Liver (tissue), 9 donors: ENCODE results near the gene CEMIP. TPM values are rescaled to one million over a fixed set of nuclear protein-coding genes. Genes with fewer than 3 reads are reported as not detected.

Experiments used
- DNase-seq: peaks from one replicate; pipeline ENCODE4 v3.0.0-alpha.2; 2017; ENCODE audit warnings: low spot score
- H3K27ac ChIP-seq, 2 donors: one replicate each; pipeline ENCODE4 v1.7.0; 2013; ENCODE audit warnings: inconsistent platforms in 2 of 2, low read length in 2 of 2, control low read depth in 1 of 2, low read depth in 1 of 2, mild to moderate bottlenecking in 1 of 2
- H3K27me3 ChIP-seq, 4 donors: one replicate each; pipeline versions ENCODE4 v1.6.1 to v1.7.0; 2013; ENCODE audit warnings: low read length in 3 of 4, inconsistent platforms in 1 of 4, mild to moderate bottlenecking in 1 of 4, moderate library complexity in 1 of 4; ENCODE audit not compliant: control insufficient read depth in 4 of 4, insufficient read depth in 4 of 4
- H3K36me3 ChIP-seq, 4 donors: one replicate each; pipeline versions ENCODE4 v1.6.1 to v1.7.0; 2013; ENCODE audit warnings: low read length in 3 of 4, mild to moderate bottlenecking in 3 of 4, low read depth in 1 of 4, moderate library complexity in 1 of 4; ENCODE audit not compliant: control insufficient read depth in 4 of 4, insufficient read depth in 3 of 4
- H3K4me1 ChIP-seq, 4 donors: one replicate each; pipeline versions ENCODE4 v1.6.1 to v1.7.0; 2013; ENCODE audit warnings: low read length in 3 of 4, mild to moderate bottlenecking in 3 of 4, moderate library complexity in 1 of 4; ENCODE audit not compliant: control insufficient read depth in 4 of 4, insufficient read depth in 4 of 4
- H3K4me3 ChIP-seq, 3 donors: one replicate each; pipeline versions ENCODE4 v1.6.1 to v1.7.0; 2013; ENCODE audit warnings: low read length in 3 of 3, control low read depth in 1 of 3, low read depth in 1 of 3, mild to moderate bottlenecking in 1 of 3
- H3K9ac ChIP-seq, 2 donors: one replicate each; pipeline ENCODE4 v1.7.0; 2013; ENCODE audit warnings: low read length in 2 of 2, mild to moderate bottlenecking in 2 of 2, moderate library complexity in 2 of 2, control low read depth in 1 of 2, low read depth in 1 of 2
- H3K9me3 ChIP-seq, 4 donors: one replicate each; pipeline versions ENCODE4 v1.6.1 to v1.7.0; 2013; ENCODE audit warnings: low read length in 3 of 4; ENCODE audit not compliant: control insufficient read depth in 4 of 4
- EGR1 ChIP-seq, 2 donors: IDR thresholded peaks; 2 replicates each; pipeline ENCODE4 v1.6.1; 2016 to 2018; ENCODE audit warnings: antibody characterized with exemption in 2 of 2, low read depth in 2 of 2
- FOXA1 ChIP-seq: IDR thresholded peaks from 2 replicates; pipeline ENCODE4 v1.6.1; 2016; ENCODE audit warnings: antibody characterized with exemption
- FOXA2 ChIP-seq: IDR thresholded peaks from 2 replicates; pipeline ENCODE4 v1.6.1; 2016; ENCODE audit warnings: antibody characterized with exemption
- HNF4A ChIP-seq, 2 donors: conservative IDR thresholded peaks; 2 replicates each; pipeline ENCODE4 v1.6.1; 2016; ENCODE audit warnings: antibody characterized with exemption in 2 of 2, mild to moderate bottlenecking in 2 of 2
- HNF4G ChIP-seq: IDR thresholded peaks from 2 replicates; pipeline ENCODE4 v1.6.1; 2016; ENCODE audit warnings: antibody characterized with exemption
- JUND ChIP-seq, 2 donors: IDR thresholded peaks; 2 replicates each; pipeline ENCODE4 v1.6.1; 2016; ENCODE audit warnings: antibody characterized with exemption in 2 of 2
- NR2F2 ChIP-seq: IDR thresholded peaks from 2 replicates; pipeline ENCODE4 v1.6.1; 2016; ENCODE audit warnings: antibody characterized with exemption
- RAD21 ChIP-seq, 2 donors: IDR thresholded peaks; 2 replicates each; pipeline ENCODE4 v1.6.1; 2016; ENCODE audit warnings: antibody characterized with exemption in 2 of 2, mild to moderate bottlenecking in 2 of 2
- REST ChIP-seq: IDR thresholded peaks from 2 replicates; pipeline ENCODE4 v1.6.1; 2016; ENCODE audit warnings: antibody characterized with exemption, mild to moderate bottlenecking
- RXRA ChIP-seq, 2 donors: IDR thresholded peaks; 2 replicates each; pipeline ENCODE4 v1.6.1; 2017 to 2018; ENCODE audit warnings: antibody characterized with exemption in 2 of 2, mild to moderate bottlenecking in 1 of 2
- SP1 ChIP-seq: IDR thresholded peaks from 2 replicates; pipeline ENCODE4 v1.6.1; 2018; ENCODE audit warnings: antibody characterized with exemption, mild to moderate bottlenecking
- TAF1 ChIP-seq: conservative IDR thresholded peaks from 2 replicates; pipeline ENCODE4 v1.6.1; 2016; ENCODE audit warnings: antibody characterized with exemption, mild to moderate bottlenecking
- ZBTB33 ChIP-seq: IDR thresholded peaks from 2 replicates; pipeline ENCODE4 v1.6.1; 2016; ENCODE audit warnings: antibody characterized with exemption
- WGBS: extraction: QIAGEN DNeasy Blood & Tissue Kit; methylation state at CpG from one replicate; pipeline ENCODE4 v1.1.7; 2013; 5-methylcytosine and 5-hydroxymethylcytosine counted together
- polyA plus RNA-seq, 2 donors: library from polyadenylated mRNA; stranded (reverse) in 1 of 2; unstranded in 1 of 2; fragments of 200-250 nt in 1 of 2; fragments of >200 nt in 1 of 2; fragmentation: Nextera tagmentation in 1 of 2; extraction: Ambion mirVana in 1 of 2; gene quantifications; one replicate each; pipeline versions ENCODE4 v1.2.1 to v1.2.3, GENCODE V29; 2013 to 2015
- total RNA-seq, 2 donors: library from RNA; depleted of rRNA; stranded (reverse); fragments of >200 nt; gene quantifications; one replicate each; pipeline ENCODE4 v1.2.3, GENCODE V29; 2014
- donor health status: healthy.
- donor health status: healthy.
- donor health status: healthy.
- donor health status: healthy.
- donor health status: healthy.

CEMIP gene
- total and polyA plus RNA-seq, 4 donors: under 0.01 to 0.89 (median 0.21) TPM

GRCh38 chr15:80817901-80818300 lies 38.7 kb downstream of the CEMIP start:
- H3K4me1 ChIP-seq: no peaks in the 10 kb centered on the region
- H3K9me3 ChIP-seq: peaks cover 0 to 3% (median 0%) of the 10 kb centered on the region in 4 donors
- TF ChIP-seq NR2F2: no peak
- no peak for TF ChIP-seq RXRA (IDR thresholded peaks at IDR 0.05)
- no peak for TF ChIP-seq RAD21 (IDR thresholded peaks at IDR 0.05)
- no peak for TF ChIP-seq REST
- no peak for TF ChIP-seq FOXA1
- peaks cover 0 to 20% (median 2%) of the 10 kb centered on the region in 4 donors for H3K27me3 ChIP-seq
- WGBS: 84% methylated on average over 3 of the region's 3 CpGs
- no peak overlapping the region for H3K27ac ChIP-seq
- no peak overlapping the region for H3K9ac ChIP-seq
- no peak for DNase-seq
- no peak overlapping the region for H3K4me3 ChIP-seq
- H3K36me3 ChIP-seq: no peaks in the 10 kb centered on the region

- Histone ChIP-seq H3K27ac (no peak overlapping the region), H3K4me3 (no peak overlapping the region), H3K36me3 (no peaks in the 10 kb centered on the region), H3K27me3 (peaks cover 0 to 20% (median 2%) of the 10 kb centered on the region in 4 donors), H3K9ac (no peak overlapping the region), H3K9me3 (peaks cover 0 to 3% (median 0%) of the 10 kb centered on the region in 4 donors), H3K4me1 (no peaks in the 10 kb centered on the region)
- TF ChIP-seq TAF1: no peak
- TF ChIP-seq HNF4A (conservative IDR thresholded peaks at IDR 0.05): no peak
- TF ChIP-seq SP1: no peak
- no peak for TF ChIP-seq HNF4G
- no peak for TF ChIP-seq REST
- TF ChIP-seq JUND (IDR thresholded peaks at IDR 0.05): no peak
- TF ChIP-seq RAD21 (IDR thresholded peaks at IDR 0.05): no peak
- no peak for TF ChIP-seq FOXA2
- TF ChIP-seq EGR1 (IDR thresholded peaks at IDR 0.05; ENCODE audit: low read depth in 2 of 2): no peak
- no peak for TF ChIP-seq ZBTB33
- DNase-seq: no peak
Measured at GRCh38 chr15:80819001-80819400, 39.8 kb downstream of the CEMIP start.
